ENCODE results near the gene SPATA25.

SPATA25 gene

DNA sequence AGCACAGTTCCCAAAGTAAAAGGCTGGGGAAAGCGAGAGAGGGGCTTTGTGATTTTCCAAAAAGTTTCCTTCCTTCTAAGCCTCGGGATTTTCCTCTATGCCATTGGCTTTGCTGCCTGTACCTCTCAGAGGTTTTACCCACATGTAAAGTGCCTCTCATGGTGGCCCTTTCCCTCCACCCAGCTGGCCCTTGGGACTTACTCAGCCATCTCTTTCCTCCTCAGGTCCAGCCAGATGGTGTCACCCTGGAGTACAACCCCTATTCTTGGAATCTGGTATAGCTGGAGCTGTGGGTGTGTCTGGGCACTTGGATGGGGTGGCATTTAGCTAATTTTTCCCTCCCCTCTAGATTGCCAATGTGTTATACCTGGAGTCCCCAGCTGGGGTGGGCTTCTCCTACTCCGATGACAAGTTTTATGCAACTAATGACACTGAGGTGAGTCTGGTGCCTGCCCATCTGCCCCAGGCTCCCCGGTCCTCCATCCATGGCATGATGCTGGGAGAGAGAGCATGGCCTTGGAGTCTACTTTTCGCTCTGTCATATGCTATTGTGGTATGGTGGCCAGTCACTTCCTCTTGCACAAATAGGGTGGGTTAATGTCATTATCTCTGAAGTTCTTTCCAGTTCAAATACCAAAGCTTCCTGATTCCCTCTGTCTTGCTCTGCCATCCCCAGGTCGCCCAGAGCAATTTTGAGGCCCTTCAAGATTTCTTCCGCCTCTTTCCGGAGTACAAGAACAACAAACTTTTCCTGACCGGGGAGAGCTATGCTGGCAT is 4.8 kb upstream of the SPATA25 start:
- TF ChIP-seq CTCF (IDR thresholded peaks at IDR 0.05; ENCODE audit: poor library complexity, severe bottlenecking): no peak
- Histone ChIP-seq H3K27me3 (ENCODE audit: insufficient read depth, poor library complexity, severe bottlenecking) (no peaks in the 10 kb centered on the region), H3K27ac (ENCODE audit: poor library complexity, severe bottlenecking) (no peak overlapping the region), H3K36me3 (ENCODE audit: low read depth) (peaks cover 30% of the 10 kb centered on the region), H3K4me1 (ENCODE audit: insufficient read depth, poor library complexity, severe bottlenecking) (no peaks in the 10 kb centered on the region), H3K4me3 (ENCODE audit: severe bottlenecking) (peak overlapping the region; percentile 72), H3K9me3 (ENCODE audit: severe bottlenecking) (no peaks in the 10 kb centered on the region)
- ATAC-seq (ENCODE audit: low read depth) (0 out of 3 replicates have a peak, but pooled peaks have one; percentile 5), DNase-seq (ENCODE audit: low spot score) (peak; percentile 69)

GRCh38 chr20:45890985-45891983 is 3.9 kb upstream of the SPATA25 start, which contains the start of the genes CTSA and NEURL2:
Gene CTSA (plus strand): TSS chr20:45891335. CDS start chr20:45891569, 234 bp downstream.
Gene NEURL2 (minus strand): TSS chr20:45891208. CDS start chr20:45890991, 217 bp downstream.
- H3K4me1 ChIP-seq (ENCODE audit: insufficient read depth, poor library complexity, severe bottlenecking): no peaks in the 10 kb centered on the region
- H3K9me3 ChIP-seq (ENCODE audit: severe bottlenecking): no peaks in the 10 kb centered on the region
- H3K27ac ChIP-seq (ENCODE audit: poor library complexity, severe bottlenecking): peak within 1 kb of the TSS; percentile 5
- DNase-seq (ENCODE audit: low spot score) (peak; percentile 100), ATAC-seq (ENCODE audit: low read depth) (peak; percentile 69)
- H3K4me3 ChIP-seq (ENCODE audit: severe bottlenecking): peak within 1 kb of the TSS; percentile 72
- peaks cover 23% of the 10 kb centered on the region; the same call in 1 of the 2 replicates for H3K36me3 ChIP-seq (ENCODE audit: low read depth)
- TF ChIP-seq CTCF (IDR thresholded peaks at IDR 0.05; ENCODE audit: poor library complexity, severe bottlenecking): no peak
- no peaks in the 10 kb centered on the region for H3K27me3 ChIP-seq (ENCODE audit: insufficient read depth, poor library complexity, severe bottlenecking)

DNA sequence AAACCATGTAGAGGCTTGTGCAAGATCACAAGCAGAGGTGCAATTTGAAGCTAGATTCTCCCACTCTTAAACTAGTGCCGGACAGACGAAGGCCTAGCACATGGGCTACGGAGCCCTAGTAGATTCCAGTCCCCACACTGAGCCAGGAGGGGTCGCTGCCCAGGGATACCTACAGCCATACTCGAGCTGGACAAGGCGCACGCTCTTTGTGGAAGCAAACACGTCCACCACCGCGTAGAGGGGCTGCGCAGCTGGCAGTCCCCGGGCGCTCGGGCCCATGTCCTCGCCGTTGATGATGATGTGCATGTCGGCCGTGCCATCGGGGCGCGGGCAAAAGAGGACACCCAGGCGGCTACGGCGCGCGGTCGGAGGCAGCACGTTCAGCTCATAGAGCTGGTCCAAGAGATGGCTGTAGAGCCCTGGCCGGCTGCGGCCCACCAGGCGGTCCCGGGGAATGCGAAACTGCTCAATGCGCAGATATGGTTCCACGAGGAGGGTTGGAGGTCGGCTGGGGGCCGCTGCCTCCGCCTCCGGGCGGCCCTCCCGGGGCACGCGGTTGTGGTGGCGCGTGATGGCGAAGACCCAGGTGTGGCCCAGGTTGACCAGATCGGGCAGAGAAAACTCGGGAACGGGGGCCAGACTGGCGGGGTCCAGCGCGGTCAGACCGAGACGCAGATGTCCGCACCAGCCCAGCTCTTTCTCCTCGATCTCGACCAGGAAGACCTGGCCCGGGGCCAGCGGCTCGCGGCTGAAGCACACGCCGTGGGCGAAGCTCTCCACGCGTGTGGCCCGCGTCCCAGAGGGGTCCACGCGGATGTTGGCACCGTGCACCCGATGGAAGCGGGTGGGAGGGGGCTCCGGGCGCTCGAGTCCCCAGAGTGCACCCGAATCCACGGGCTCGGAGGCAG is 2.9 kb upstream of the SPATA25 start:
- H3K4me1 ChIP-seq (ENCODE audit: insufficient read depth, poor library complexity, severe bottlenecking): peaks cover 1% of the 10 kb centered on the region
- H3K36me3 ChIP-seq (ENCODE audit: low read depth): peaks cover 23% of the 10 kb centered on the region
- ATAC-seq (ENCODE audit: low read depth) (peak; percentile 51), DNase-seq (ENCODE audit: low spot score) (peak; percentile 89)
- H3K9me3 ChIP-seq (ENCODE audit: severe bottlenecking): no peaks in the 10 kb centered on the region
- peak overlapping the region; percentile 72 for H3K4me3 ChIP-seq (ENCODE audit: severe bottlenecking)
- H3K27me3 ChIP-seq (ENCODE audit: insufficient read depth, poor library complexity, severe bottlenecking): no peaks in the 10 kb centered on the region
- peak overlapping the region; percentile 5 for H3K27ac ChIP-seq (ENCODE audit: poor library complexity, severe bottlenecking)
- TF ChIP-seq CTCF (IDR thresholded peaks at IDR 0.05; ENCODE audit: poor library complexity, severe bottlenecking): peak; percentile 91

- DNase-seq (ENCODE audit: low spot score) (no peak), ATAC-seq (ENCODE audit: low read depth) (no peak)
- peaks cover 25% of the 10 kb centered on the region for H3K36me3 ChIP-seq (ENCODE audit: low read depth)
These were observed 1.3 kb upstream of the SPATA25 start for GRCh38 chr20:45888681-45889080.

More at GRCh38 chr20:45888681-45889080, 1.3 kb upstream of the SPATA25 start:
- Histone ChIP-seq H3K4me1 (ENCODE audit: insufficient read depth, poor library complexity, severe bottlenecking) (peaks cover 11% of the 10 kb centered on the region), H3K9me3 (ENCODE audit: severe bottlenecking) (no peaks in the 10 kb centered on the region), H3K27me3 (ENCODE audit: insufficient read depth, poor library complexity, severe bottlenecking) (no peaks in the 10 kb centered on the region), H3K27ac (ENCODE audit: poor library complexity, severe bottlenecking) (no peak overlapping the region), H3K4me3 (ENCODE audit: severe bottlenecking) (no peak overlapping the region)
- no peak for TF ChIP-seq CTCF (IDR thresholded peaks at IDR 0.05; ENCODE audit: poor library complexity, severe bottlenecking)
